HuH-7.5 (cell line): ENCODE results near the gene RASGRF2.

ENCODE experiments used
- DNase-seq: peaks from one replicate; pipeline ENCODE4 v3.0.0; 2011; ENCODE audit warnings: low spot score

Gene RASGRF2

GRCh38 chr5:81134566-81134965, 174.4 kb downstream of the RASGRF2 start:
- DNase-seq = no peak

- DNase-seq = no peak
These were observed 176.4 kb downstream of the RASGRF2 start for GRCh38 chr5:81136557-81136956.

DNA sequence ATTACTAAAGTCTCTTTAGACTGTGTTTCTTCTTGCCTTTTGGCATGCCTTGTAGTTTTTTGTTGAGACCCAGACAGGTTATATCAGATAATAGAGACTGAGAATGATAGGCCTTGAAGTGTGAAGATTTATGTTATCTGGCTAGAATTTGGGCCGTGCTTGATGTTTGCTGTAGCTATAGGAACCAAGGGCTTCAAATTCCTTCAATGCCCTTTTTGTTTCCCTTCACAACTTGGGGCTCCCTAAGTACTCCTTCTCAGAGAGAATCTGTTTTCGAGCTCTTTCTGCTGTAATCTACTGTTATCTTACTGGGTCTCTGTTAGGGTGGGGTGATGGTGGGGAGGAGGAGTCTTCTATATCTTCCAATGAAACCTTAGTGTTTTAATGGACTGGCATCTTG, 177.7 kb downstream of the RASGRF2 start:
- DNase-seq = no peak

DNA sequence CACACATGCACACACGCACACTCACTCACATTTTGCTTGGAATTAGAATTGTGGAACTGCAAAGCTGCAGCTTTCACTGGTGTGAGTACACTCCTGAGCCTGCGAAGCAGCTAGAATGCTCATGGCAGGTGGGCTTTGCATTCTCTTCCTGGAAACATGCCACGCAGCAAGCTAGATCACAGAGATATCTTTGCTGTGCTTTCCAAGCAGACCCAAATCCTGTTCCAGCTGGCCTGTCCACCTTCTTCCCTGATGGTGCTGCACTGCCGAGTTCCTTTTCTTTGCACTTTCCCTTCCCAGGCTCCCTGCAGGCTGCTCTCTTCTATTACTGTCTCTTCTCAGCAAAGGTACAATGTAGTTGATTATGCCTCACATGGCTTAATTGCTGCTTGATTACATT, 180.3 kb downstream of the RASGRF2 start:
- no peak for DNase-seq

DNA sequence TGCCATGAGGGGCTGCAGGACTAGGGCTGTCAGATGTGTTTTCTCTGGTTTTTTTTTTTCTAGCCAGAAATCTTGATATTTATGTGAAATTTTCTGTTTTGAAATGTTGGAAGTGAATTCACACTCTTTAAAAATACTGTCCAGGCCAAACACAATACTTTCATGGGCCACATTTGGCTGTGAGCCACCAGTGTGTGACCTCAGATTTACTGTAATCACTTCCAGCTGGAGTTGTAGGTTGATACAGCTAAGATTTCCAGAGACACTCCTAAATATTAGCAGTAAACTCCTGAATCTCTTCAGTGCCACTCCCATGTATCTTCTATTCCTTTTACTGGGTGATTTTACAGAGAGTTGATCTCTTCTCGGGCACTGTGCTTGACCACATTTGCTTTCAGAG, 180.8 kb downstream of the RASGRF2 start:
- no peak for DNase-seq

GRCh38 chr5:81142108-81142507, 181.9 kb downstream of the RASGRF2 start:
- DNase-seq = no peak

GRCh38 chr5:81145329-81145935, 185.3 kb downstream of the RASGRF2 start:
- DNase-seq = no peak

- no peak for DNase-seq
These were observed 185.9 kb downstream of the RASGRF2 start for GRCh38 chr5:81146031-81146430.

DNA sequence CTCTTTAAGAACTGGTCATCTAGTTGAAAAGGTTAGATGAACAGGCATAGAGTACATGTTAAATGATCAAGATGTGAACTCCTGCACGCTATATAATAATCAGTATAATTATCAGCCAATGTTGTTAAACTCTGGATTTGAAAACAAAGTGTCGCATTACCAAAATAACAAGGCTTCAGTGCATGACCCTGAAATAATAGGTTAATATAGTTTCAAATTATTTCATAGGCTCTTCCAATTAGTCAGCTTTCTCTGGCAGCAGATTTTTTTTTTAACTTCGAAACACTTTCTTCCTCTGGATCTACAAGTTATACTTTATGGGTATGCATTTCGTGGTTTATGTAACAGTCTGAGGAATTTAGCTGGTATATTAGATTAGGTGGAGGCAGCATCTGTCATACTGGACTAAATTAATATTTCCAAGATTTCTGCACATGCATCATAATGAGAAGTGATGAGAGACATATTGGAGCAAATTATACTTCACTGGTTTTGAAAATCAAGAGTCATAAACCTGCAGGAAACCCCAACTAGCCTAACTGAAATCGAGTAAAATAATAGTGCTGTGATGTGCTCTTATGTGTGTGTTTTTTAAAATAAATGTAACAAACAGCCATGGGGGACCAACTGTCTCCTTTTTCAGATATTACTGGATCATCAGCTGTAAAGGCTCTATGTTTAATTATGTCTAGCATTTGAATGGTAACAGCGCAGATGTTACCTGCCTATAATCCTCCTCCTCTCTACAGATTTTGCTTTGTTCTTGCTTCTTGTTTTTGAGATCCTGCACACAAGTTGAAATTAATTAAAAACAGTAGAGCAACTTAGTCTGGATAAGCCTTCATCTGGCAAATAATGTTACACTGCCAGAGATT, 187.1 kb downstream of the RASGRF2 start:
- DNase-seq = no peak

- DNase-seq = no peak
These were observed 187.9 kb downstream of the RASGRF2 start for GRCh38 chr5:81147886-81148571.

DNA sequence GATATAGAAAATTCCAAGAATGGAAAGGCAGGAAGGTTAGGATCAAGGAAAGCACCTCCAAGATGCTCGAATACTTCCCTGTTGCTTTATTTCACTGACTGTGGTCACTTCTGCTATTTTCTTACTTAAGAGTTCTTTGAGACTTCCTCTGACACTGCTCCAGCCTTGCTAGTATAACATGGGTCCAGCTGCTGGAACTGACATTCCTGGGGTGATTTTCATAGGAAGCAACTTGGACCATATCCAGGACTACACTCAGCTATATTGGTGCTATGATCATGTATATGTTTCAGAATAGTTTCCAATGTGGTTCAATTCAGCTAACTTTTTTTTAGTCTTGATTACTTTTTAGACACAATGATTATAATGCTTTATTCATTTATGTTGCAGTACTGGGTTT, 191.4 kb downstream of the RASGRF2 start:
- DNase-seq = no peak

- no peak for DNase-seq
These were observed 194.6 kb downstream of the RASGRF2 start for GRCh38 chr5:81154725-81155124.

- no peak for DNase-seq
These were observed 196.6 kb downstream of the RASGRF2 start for GRCh38 chr5:81156732-81157131.

- DNase-seq = no peak
These were observed 200.9 kb downstream of the RASGRF2 start for GRCh38 chr5:81161012-81161601.

- DNase-seq = no peak
These were observed 202.3 kb downstream of the RASGRF2 start for GRCh38 chr5:81162501-81162900.

- no peak for DNase-seq
These were observed 203.5 kb downstream of the RASGRF2 start for GRCh38 chr5:81163651-81164050.

DNA sequence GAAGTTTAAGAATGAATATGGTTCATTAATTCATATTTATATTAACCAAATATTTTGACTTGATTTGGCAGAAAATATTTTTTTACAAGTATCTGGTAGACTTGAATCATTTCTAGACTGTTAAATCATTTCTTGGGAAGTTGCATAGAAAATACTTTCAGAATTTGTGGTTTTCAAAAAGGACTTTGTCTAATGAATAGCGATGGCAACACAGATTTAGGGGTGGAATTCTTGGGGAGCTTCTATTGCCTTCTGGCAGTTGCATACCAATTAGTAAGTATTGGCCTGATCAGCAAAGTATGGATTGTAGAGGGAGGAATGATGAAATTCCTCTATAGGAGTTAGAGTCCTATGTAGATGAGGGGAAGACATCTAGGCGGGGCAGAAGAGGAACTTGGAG, 204.3 kb downstream of the RASGRF2 start:
- DNase-seq = no peak

DNA sequence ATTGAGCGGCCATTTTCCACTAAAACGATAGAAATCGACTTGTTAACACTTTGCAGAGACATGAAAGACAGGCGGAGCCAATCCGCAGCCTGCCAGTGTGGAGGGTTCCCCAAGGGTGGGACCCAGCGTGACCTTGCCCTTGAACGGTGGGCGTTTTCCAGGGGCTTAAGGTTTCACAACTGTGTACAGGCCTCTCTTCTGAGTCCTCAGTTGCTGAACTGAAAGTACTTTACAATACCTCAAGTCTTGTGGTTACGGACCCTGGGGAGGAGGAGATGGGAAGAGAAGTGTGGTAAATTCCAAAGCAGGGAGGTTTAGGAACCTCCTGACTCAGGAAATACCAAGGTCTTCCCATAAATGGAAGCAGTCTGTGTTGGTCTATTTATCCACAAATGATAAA, 204.8 kb downstream of the RASGRF2 start:
- no peak for DNase-seq

- DNase-seq = peak; percentile 58
These were observed 205.4 kb downstream of the RASGRF2 start for GRCh38 chr5:81165493-81166119.

- no peak for DNase-seq
These were observed 206.3 kb downstream of the RASGRF2 start for GRCh38 chr5:81166430-81166829.

DNA sequence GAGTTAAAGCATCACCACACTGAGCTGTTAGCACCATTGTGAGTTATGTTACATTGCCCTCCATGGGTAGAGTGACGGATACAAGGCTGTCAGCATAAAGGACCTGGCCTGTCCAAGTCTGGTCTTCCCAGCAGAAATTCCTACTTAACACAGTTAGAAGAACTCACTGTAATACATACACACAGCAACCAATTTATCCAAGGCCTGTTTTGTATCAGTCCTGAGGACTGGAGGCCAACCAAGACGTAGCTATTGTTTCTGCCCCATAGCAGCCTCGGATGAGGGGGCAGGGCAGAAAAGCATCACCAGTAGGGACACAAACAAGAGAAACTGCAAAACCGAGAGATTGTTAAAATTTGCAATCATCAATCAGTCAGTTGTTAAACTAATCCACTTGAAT, 206.9 kb downstream of the RASGRF2 start:
- no peak for DNase-seq

- no peak for DNase-seq
These were observed 207.4 kb downstream of the RASGRF2 start for GRCh38 chr5:81167544-81167943.
